D341Med (cell line): Measurements from ENCODE around the gene TRMT61A.

ENCODE experiments used
- DNase-seq: peaks from one replicate; pipeline ENCODE4 v3.0.0; 2012; ENCODE audit warnings: low spot score

The TRMT61A gene

GRCh38 chr14:103548463-103549351 lies 19.7 kb downstream of the TRMT61A start:
- DNase-seq = no peak

GRCh38 chr14:103549361-103550311 lies 20.6 kb downstream of the TRMT61A start:
- DNase-seq = peak; percentile 39

- DNase-seq = no peak
These were observed 21.7 kb downstream of the TRMT61A start for GRCh38 chr14:103550451-103551337.

GRCh38 chr14:103551338-103551762 lies 22.4 kb downstream of the TRMT61A start:
- no peak for DNase-seq

- DNase-seq = no peak
These were observed 23.2 kb downstream of the TRMT61A start for GRCh38 chr14:103552011-103552845.

- DNase-seq = no peak
These were observed 23.8 kb downstream of the TRMT61A start for GRCh38 chr14:103552846-103553210.

- no peak for DNase-seq
These were observed 26.8 kb downstream of the TRMT61A start for GRCh38 chr14:103555559-103556337.

GRCh38 chr14:103556946-103557758 lies 28.2 kb downstream of the TRMT61A start:
- no peak for DNase-seq

GRCh38 chr14:103558071-103558882 lies 29.3 kb downstream of the TRMT61A start:
- no peak for DNase-seq

- no peak for DNase-seq
These were observed 30.8 kb downstream of the TRMT61A start for GRCh38 chr14:103559766-103560165.

- no peak for DNase-seq
These were observed 31.7 kb downstream of the TRMT61A start for GRCh38 chr14:103560691-103561090.

- peak; percentile 64 for DNase-seq
These were observed 32.6 kb downstream of the TRMT61A start for GRCh38 chr14:103561381-103562178.

- no peak for DNase-seq
These were observed 33.1 kb downstream of the TRMT61A start for GRCh38 chr14:103562179-103562428.

- DNase-seq = peak; percentile 97
These were observed 33.6 kb downstream of the TRMT61A start, which contains the start of the genes BAG5 and COA8 for GRCh38 chr14:103562429-103563225. BAG5 (minus strand) TSS chr14:103562657; CDS start chr14:103561164, 1,493 bp downstream. COA8 (plus strand) TSS chr14:103562960; CDS start chr14:103563002, 42 bp downstream.

- DNase-seq = no peak
These were observed 34.2 kb downstream of the TRMT61A start for GRCh38 chr14:103563226-103563620.

- no peak for DNase-seq
These were observed 35.0 kb downstream of the TRMT61A start for GRCh38 chr14:103563844-103564505.
